ENCODE measurements around the gene PTPRT. TPM values are rescaled to one million over a fixed set of nuclear protein-coding genes. Genes with fewer than 3 reads are reported as not detected.

PTPRT gene
- total RNA-seq, 6 experiments from 2014 or later: not detected

DNA sequence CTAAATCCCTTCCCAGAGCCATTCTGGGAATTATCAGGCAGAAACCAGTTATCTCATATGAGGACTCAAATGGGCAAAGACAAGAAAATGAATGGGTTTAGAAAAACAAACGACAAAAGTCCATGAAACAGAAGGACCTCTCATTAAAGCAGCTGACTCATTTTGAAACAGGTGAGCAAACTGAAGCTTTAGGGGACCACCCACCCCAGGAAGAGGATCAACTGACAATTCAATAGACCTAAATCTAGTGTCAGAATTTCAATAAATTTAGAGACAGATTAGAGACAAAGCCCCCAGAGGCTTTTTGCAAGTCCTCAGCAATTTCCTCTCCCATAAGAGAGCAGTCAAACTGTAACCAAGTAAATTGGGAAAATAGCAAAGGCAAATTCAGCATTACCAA, 333.8 kb downstream of the PTPRT start:
- Mint-ChIP-seq H3K27me3 (ENCODE audit: insufficient read depth) (no peaks in the 10 kb centered on the region), H3K4me3 (no peak overlapping the region)

DNA sequence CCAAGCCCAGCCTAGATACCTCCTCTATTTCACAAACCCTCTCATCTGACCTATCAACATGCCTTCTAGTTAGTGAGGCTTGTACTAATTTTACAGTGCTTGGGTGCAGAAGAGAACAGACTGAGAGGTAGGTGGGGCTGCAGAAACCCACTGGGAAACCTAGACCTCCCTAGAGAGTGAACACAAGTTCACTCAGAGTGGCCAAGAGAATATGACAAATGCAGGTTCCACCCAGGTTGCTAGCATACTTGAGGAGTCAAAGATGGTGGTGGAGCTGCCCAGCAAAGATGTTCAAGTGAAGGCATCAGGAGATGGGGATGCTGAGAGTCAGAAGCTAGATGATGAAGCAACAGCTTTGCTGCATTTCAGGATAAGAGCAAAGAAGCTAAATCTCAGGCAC, 337.0 kb downstream of the PTPRT start:
- DNase-seq: no peak
- H3K36me3 Mint-ChIP-seq (ENCODE audit: low read depth): no peaks in the 10 kb centered on the region
- no peaks in the 10 kb centered on the region for H3K27me3 Mint-ChIP-seq (ENCODE audit: insufficient read depth)
- H3K27ac Mint-ChIP-seq: no peak overlapping the region
- no peaks in the 10 kb centered on the region for H3K4me1 Mint-ChIP-seq (ENCODE audit: low read depth)
- TF ChIP-seq, protein P1, sequence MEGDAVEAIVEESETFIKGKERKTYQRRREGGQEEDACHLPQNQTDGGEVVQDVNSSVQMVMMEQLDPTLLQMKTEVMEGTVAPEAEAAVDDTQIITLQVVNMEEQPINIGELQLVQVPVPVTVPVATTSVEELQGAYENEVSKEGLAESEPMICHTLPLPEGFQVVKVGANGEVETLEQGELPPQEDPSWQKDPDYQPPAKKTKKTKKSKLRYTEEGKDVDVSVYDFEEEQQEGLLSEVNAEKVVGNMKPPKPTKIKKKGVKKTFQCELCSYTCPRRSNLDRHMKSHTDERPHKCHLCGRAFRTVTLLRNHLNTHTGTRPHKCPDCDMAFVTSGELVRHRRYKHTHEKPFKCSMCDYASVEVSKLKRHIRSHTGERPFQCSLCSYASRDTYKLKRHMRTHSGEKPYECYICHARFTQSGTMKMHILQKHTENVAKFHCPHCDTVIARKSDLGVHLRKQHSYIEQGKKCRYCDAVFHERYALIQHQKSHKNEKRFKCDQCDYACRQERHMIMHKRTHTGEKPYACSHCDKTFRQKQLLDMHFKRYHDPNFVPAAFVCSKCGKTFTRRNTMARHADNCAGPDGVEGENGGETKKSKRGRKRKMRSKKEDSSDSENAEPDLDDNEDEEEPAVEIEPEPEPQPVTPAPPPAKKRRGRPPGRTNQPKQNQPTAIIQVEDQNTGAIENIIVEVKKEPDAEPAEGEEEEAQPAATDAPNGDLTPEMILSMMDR (IDR thresholded peaks at IDR 0.05): no peak
- H3K9me3 Mint-ChIP-seq: peaks cover 48% of the 10 kb centered on the region
- H3K4me3 Mint-ChIP-seq: no peak overlapping the region

More for the DNA sequence above, 333.8 kb downstream of the PTPRT start:
- TF ChIP-seq, protein P1 (IDR thresholded peaks at IDR 0.05): no peak
- Mint-ChIP-seq H3K9me3 (peaks cover 58% of the 10 kb centered on the region), H3K27ac (no peak overlapping the region), H3K4me1 (ENCODE audit: low read depth) (no peaks in the 10 kb centered on the region), H3K36me3 (ENCODE audit: low read depth) (no peaks in the 10 kb centered on the region)
- DNase-seq: no peak

DNA sequence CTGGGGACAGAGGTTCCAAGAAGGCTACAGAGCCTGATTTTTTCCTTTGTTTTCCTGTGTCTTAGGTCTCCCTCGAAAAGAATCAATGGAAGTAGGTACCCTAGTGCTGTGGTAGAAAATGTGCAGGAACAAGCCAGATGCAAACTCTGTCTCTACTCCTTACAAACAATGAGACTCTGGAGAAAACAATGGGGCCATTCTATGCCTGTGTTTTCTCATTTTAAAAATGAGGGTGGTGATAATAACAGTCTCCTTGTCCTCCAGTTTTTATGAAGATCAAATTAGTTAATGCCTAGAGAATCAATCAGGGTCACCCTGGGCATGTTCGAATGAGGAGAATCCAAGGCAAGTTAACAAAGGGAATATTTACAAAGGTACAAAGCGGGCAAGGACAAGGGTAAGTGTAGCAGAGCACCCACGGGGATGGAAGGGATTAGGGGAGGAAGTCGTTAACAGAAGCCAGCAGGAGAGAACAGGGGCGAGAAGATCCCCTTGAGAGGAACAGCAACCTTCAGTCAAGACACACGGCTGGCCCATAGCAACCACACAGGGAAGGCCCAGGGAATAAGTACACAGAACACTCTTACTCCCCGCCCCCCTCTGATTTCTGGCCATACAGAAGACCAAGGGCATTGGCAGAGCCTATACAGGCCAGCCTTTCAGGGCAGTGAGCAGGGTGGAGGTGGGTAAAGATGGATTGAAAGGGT, 342.8 kb downstream of the PTPRT start:
- Mint-ChIP-seq H3K9me3 (peaks cover 52% of the 10 kb centered on the region), H3K27me3 (ENCODE audit: insufficient read depth) (no peaks in the 10 kb centered on the region), H3K4me3 (no peak overlapping the region)

DNA sequence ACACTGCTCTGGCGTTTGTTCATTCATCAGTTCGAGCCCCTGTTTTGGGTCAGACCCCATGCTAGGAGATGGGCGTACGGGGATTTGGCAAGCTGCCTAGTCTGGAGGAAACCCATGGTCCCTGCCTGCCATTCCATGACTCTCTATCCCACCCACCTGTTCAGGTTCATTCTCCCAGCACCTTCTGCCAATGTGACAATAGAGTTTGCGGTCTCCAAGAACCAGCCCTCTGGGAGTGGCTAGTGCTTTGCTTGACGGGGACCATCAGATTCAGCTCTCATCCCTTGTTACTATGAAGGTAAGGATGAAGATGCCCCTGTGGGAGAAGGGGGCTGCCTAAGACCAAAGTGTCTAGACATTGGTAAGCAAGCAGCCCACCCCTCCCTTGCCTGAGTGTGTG, 345.0 kb downstream of the PTPRT start:
- Mint-ChIP-seq H3K27me3 (ENCODE audit: insufficient read depth) (no peaks in the 10 kb centered on the region), H3K4me1 (ENCODE audit: low read depth) (no peaks in the 10 kb centered on the region), H3K9me3 (peaks cover 55% of the 10 kb centered on the region), H3K27ac (no peak overlapping the region), H3K4me3 (no peak overlapping the region), H3K36me3 (ENCODE audit: low read depth) (peaks cover 6% of the 10 kb centered on the region)
- no peak for DNase-seq
- TF ChIP-seq, protein P1 (IDR thresholded peaks at IDR 0.05): no peak

More for the DNA sequence above, 342.8 kb downstream of the PTPRT start:
- DNase-seq: no peak
- Mint-ChIP-seq H3K4me1 (ENCODE audit: low read depth) (no peaks in the 10 kb centered on the region), H3K36me3 (ENCODE audit: low read depth) (peaks cover 6% of the 10 kb centered on the region), H3K27ac (no peak overlapping the region)
- TF ChIP-seq, protein P1 (IDR thresholded peaks at IDR 0.05): no peak

DNA sequence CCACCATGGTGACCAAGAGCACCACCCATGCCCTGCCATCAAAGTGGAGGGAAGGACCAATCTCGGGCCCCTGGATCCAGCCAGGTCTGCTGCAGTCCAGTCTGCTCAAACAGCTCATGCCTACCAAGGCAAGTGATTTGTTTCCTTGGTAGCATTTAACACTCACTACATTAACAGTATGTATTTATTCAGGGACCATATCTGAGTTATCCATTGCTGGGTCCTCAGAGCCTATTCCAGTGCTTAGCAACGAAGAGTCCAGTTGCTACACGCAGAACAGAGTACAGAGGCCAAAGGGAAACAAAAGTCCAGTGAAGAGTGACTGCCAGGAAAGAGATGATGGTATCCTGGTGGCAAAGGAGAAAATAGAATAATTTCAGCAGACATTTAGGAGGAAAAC, 352.2 kb downstream of the PTPRT start:
- Mint-ChIP-seq H3K4me1 (ENCODE audit: low read depth) (no peaks in the 10 kb centered on the region), H3K9me3 (peaks cover 54% of the 10 kb centered on the region), H3K36me3 (ENCODE audit: low read depth) (no peaks in the 10 kb centered on the region; the same call in 1 of the 2 replicates), H3K27ac (no peak overlapping the region), H3K27me3 (ENCODE audit: insufficient read depth) (no peaks in the 10 kb centered on the region), H3K4me3 (no peak overlapping the region)
- no peak for DNase-seq
- TF ChIP-seq, protein P1 (IDR thresholded peaks at IDR 0.05): no peak
